Left renal cortex interstitium (tissue), 4 donors: ENCODE results near the gene PPP2R3A. TPM values are rescaled to one million over a fixed set of nuclear protein-coding genes. Genes with fewer than 3 reads are reported as not detected.

Source experiments
- DNase-seq, 4 donors: peaks; one replicate each; pipeline ENCODE4 v3.0.0-alpha.2; 2013; ENCODE audit warnings: low read depth in 4 of 4, low spot score in 2 of 4, missing footprints in 1 of 4
- polyA plus RNA-seq, 4 donors: library from polyadenylated mRNA; unstranded; fragments of 120-200 nt; gene quantifications; one replicate each; pipeline ENCODE4 v1.2.1, GENCODE V29; 2013; ENCODE audit not compliant: insufficient read length in 4 of 4

Gene PPP2R3A
- polyA plus RNA-seq, 4 donors: 19.5 to 23.3 (median 20.7) TPM

- DNase-seq: no peak
These were observed 43.4 kb downstream of the PPP2R3A start for GRCh38 chr3:136008732-136009470.

GRCh38 chr3:136018876-136019275 lies 53.3 kb downstream of the PPP2R3A start:
- DNase-seq: no peak

GRCh38 chr3:136021803-136022202 lies 56.3 kb downstream of the PPP2R3A start:
- no peak for DNase-seq

GRCh38 chr3:136022529-136023263 lies 57.2 kb downstream of the PPP2R3A start:
- DNase-seq: no peak

- DNase-seq: no peak
These were observed 57.9 kb downstream of the PPP2R3A start for GRCh38 chr3:136023264-136023978.

- no peak for DNase-seq
These were observed 70.8 kb downstream of the PPP2R3A start for GRCh38 chr3:136036306-136036705.

GRCh38 chr3:136038668-136039067 lies 73.1 kb downstream of the PPP2R3A start:
- DNase-seq: no peak

- DNase-seq: peak in 3 of 4 donors; percentile 6 to 38 (median 11)
These were observed 77.2 kb downstream of the PPP2R3A start for GRCh38 chr3:136042608-136043221.

- DNase-seq: no peak
These were observed 79.6 kb downstream of the PPP2R3A start for GRCh38 chr3:136044980-136045745.

- DNase-seq: no peak
These were observed 82.5 kb downstream of the PPP2R3A start for GRCh38 chr3:136048068-136048467.

GRCh38 chr3:136050250-136050649 lies 84.7 kb downstream of the PPP2R3A start:
- DNase-seq: no peak

- DNase-seq: no peak
These were observed 90.0 kb downstream of the PPP2R3A start for GRCh38 chr3:136055491-136055890.

- no peak for DNase-seq
These were observed 101.7 kb downstream of the PPP2R3A start for GRCh38 chr3:136067211-136067610.

- DNase-seq: no peak
These were observed 103.2 kb downstream of the PPP2R3A start for GRCh38 chr3:136068708-136069107.

GRCh38 chr3:136069933-136070332 lies 104.4 kb downstream of the PPP2R3A start:
- no peak for DNase-seq

GRCh38 chr3:136070334-136070733 lies 104.8 kb downstream of the PPP2R3A start:
- DNase-seq: no peak

GRCh38 chr3:136070953-136071949 lies 105.7 kb downstream of the PPP2R3A start:
- no peak for DNase-seq

- no peak for DNase-seq
These were observed 109.1 kb downstream of the PPP2R3A start for GRCh38 chr3:136074546-136075170.
